Tibial artery (tissue), 4 donors: ENCODE data around the gene SYNM.

Experiments
- DNase-seq, 2 donors: peaks; one replicate each; pipeline ENCODE4 v3.0.0-alpha.2; 2019
- H3K27ac ChIP-seq, 2 donors: fragments of 200-600 bp; sonication (generic) in 1 of 2; 1 replicate in 1 of 2; 2 replicates in 1 of 2; pipeline ENCODE4 v1.5.1; 2018 to 2019; ENCODE audit warnings: mild to moderate bottlenecking in 1 of 2
- H3K27me3 ChIP-seq, 2 donors: fragments of 200-600 bp; sonication (generic) in 1 of 2; one replicate each; pipeline versions ENCODE4 v1.5.1 to v1.6.0; 2016 to 2019
- H3K36me3 ChIP-seq, 3 donors: fragments of 200-600 bp; sonication (generic) in 2 of 3; one replicate each; pipeline ENCODE4 v1.5.1; 2016 to 2019; ENCODE audit warnings: mild to moderate bottlenecking in 2 of 3
- H3K4me1 ChIP-seq, 4 donors: fragments of 200-600 bp; sonication (generic) in 2 of 4; 1 replicate in 3 of 4; 2 replicates in 1 of 4; pipeline ENCODE4 v1.5.1; 2016 to 2019
- H3K4me3 ChIP-seq, 2 donors: fragments of 200-600 bp; sonication (generic) in 1 of 2; 1 replicate in 1 of 2; 2 replicates in 1 of 2; pipeline ENCODE4 v1.5.1; 2018 to 2019; ENCODE audit warnings: mild to moderate bottlenecking in 2 of 2
- H3K9me3 ChIP-seq, 3 donors: fragments of 200-600 bp; sonication (generic) in 1 of 3; one replicate each; pipeline ENCODE4 v1.5.1; 2016 to 2019
- intact Hi-C: fragments of 100-400 bp; cut with DNase I; formaldehyde crosslinking; loops from one replicate; pipeline ENCODE4 v1.15.0; 2023; ENCODE audit warnings: low total_unique reads
- TF ChIP-seq, protein P1 (sequence below), 2 experiments: fragments of 200-600 bp in 1 of 2; fragments of 450-650 bp in 1 of 2; IDR thresholded peaks; one replicate each; pipeline ENCODE4 v1.5.1; 2017 to 2019; ENCODE audit warnings: antibody characterized with exemption in 2 of 2, mild to moderate bottlenecking in 1 of 2, moderate library complexity in 1 of 2

Gene SYNM

GRCh38 chr15:99176757-99177156, 71.9 kb downstream of the SYNM start:
- no peak for DNase-seq
- Histone ChIP-seq H3K27ac (no peak overlapping the region), H3K36me3 (no peaks in the 10 kb centered on the region), H3K4me3 (no peak overlapping the region), H3K27me3 (no peaks in the 10 kb centered on the region), H3K9me3 (no peaks in the 10 kb centered on the region), H3K4me1 (peaks cover 0 to 59% (median 30%) of the 10 kb centered on the region in 4 donors)
- intact Hi-C loops, result no loop called here
- TF ChIP-seq, protein P1, sequence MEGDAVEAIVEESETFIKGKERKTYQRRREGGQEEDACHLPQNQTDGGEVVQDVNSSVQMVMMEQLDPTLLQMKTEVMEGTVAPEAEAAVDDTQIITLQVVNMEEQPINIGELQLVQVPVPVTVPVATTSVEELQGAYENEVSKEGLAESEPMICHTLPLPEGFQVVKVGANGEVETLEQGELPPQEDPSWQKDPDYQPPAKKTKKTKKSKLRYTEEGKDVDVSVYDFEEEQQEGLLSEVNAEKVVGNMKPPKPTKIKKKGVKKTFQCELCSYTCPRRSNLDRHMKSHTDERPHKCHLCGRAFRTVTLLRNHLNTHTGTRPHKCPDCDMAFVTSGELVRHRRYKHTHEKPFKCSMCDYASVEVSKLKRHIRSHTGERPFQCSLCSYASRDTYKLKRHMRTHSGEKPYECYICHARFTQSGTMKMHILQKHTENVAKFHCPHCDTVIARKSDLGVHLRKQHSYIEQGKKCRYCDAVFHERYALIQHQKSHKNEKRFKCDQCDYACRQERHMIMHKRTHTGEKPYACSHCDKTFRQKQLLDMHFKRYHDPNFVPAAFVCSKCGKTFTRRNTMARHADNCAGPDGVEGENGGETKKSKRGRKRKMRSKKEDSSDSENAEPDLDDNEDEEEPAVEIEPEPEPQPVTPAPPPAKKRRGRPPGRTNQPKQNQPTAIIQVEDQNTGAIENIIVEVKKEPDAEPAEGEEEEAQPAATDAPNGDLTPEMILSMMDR (IDR thresholded peaks at IDR 0.05), result no peak

GRCh38 chr15:99177679-99178078, 72.8 kb downstream of the SYNM start:
- Histone ChIP-seq H3K27ac (no peak overlapping the region), H3K9me3 (no peaks in the 10 kb centered on the region), H3K4me1 (peaks cover 0 to 64% (median 36%) of the 10 kb centered on the region in 4 donors), H3K36me3 (no peaks in the 10 kb centered on the region), H3K27me3 (no peaks in the 10 kb centered on the region), H3K4me3 (no peak overlapping the region)
- no peak for DNase-seq
- intact Hi-C loops, result no loop called here
- TF ChIP-seq, protein P1 (IDR thresholded peaks at IDR 0.05), result no peak

- no peak for DNase-seq
- no peak overlapping the region for H3K4me3 ChIP-seq
- H3K27ac ChIP-seq, result peak overlapping the region; percentile 79
- no peaks in the 10 kb centered on the region for H3K36me3 ChIP-seq
- no peaks in the 10 kb centered on the region for H3K9me3 ChIP-seq
- intact Hi-C loops, result no loop called here
- H3K4me1 ChIP-seq, result peaks cover 0 to 41% (median 28%) of the 10 kb centered on the region in 4 donors
- H3K27me3 ChIP-seq, result no peaks in the 10 kb centered on the region
- TF ChIP-seq, protein P1 (IDR thresholded peaks at IDR 0.05), result no peak
Observed at GRCh38 chr15:99180086-99180963, 75.4 kb downstream of the SYNM start.

DNA sequence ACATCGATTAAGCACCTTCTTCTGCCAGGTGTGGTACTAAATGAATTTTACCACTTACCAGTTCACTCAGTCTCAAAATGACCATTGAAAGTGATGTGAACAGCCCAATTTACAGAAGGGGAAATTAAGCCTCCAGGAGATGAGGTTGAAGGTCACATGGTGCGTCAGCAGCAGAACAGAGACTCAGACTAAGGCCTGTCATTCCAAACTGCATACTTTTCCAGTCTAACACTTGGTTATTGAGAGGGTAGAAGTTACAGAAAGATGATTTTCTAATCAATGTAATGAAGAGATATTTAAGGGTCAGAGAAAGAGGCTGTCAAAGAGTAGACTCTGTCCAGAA, 76.1 kb downstream of the SYNM start:
- no peak for DNase-seq
- Histone ChIP-seq H3K27me3 (no peaks in the 10 kb centered on the region), H3K27ac (peak overlapping the region; percentile 79), H3K36me3 (no peaks in the 10 kb centered on the region), H3K4me3 (no peak overlapping the region), H3K4me1 (peaks cover 0 to 43% (median 28%) of the 10 kb centered on the region in 4 donors), H3K9me3 (no peaks in the 10 kb centered on the region)
- intact Hi-C loops, result no loop called here
- TF ChIP-seq, protein P1 (IDR thresholded peaks at IDR 0.05), result no peak

- Histone ChIP-seq H3K27ac (peak overlapping the region; percentile 79), H3K36me3 (no peaks in the 10 kb centered on the region), H3K27me3 (no peaks in the 10 kb centered on the region), H3K9me3 (no peaks in the 10 kb centered on the region), H3K4me1 (peaks cover 0 to 48% (median 30%) of the 10 kb centered on the region in 4 donors), H3K4me3 (no peak overlapping the region)
- TF ChIP-seq, protein P1 (IDR thresholded peaks at IDR 0.05), result peak in 1 of 2 experiments; percentile 8
- intact Hi-C loops, result no loop called here
- peak; percentile 71 to 92 for DNase-seq
Observed at GRCh38 chr15:99181545-99181971, 76.7 kb downstream of the SYNM start.
